Esophagus squamous epithelium (tissue), 5 donors: ENCODE results near the gene GHDC. TPM values are rescaled to one million over a fixed set of nuclear protein-coding genes. Genes with fewer than 3 reads are reported as not detected.

Experiments used
- DNase-seq: peaks from one replicate; lab custom pipeline; 2025; lab: John Stamatoyannopoulos, UW
- H3K27ac ChIP-seq, 4 donors: fragments of 200-600 bp; sonication (generic); one replicate each; pipeline ENCODE4 v1.5.1; 2016 to 2019; ENCODE audit warnings: mild to moderate bottlenecking in 1 of 4
- H3K27me3 ChIP-seq, 4 donors: fragments of 200-600 bp; sonication (generic); 1 replicate in 3 of 4; 2 replicates in 1 of 4; pipeline versions ENCODE4 v1.5.1 to v1.6.0; 2017 to 2021; ENCODE audit warnings: antibody characterized with exemption in 1 of 4
- H3K36me3 ChIP-seq, 3 donors: fragments of 200-600 bp; sonication (generic); one replicate each; pipeline ENCODE4 v1.5.1; 2016 to 2019
- H3K4me1 ChIP-seq, 3 donors: fragments of 200-600 bp; sonication (generic); one replicate each; pipeline ENCODE4 v1.5.1; 2017 to 2019
- H3K4me3 ChIP-seq, 4 donors: fragments of 200-600 bp; sonication (generic); 1 replicate in 3 of 4; 2 replicates in 1 of 4; pipeline ENCODE4 v1.5.1; 2016 to 2019; ENCODE audit warnings: mild to moderate bottlenecking in 2 of 4, moderate library complexity in 1 of 4
- H3K9me3 ChIP-seq, 3 donors: fragments of 200-600 bp; sonication (generic); one replicate each; pipeline ENCODE4 v1.5.1; 2016 to 2019
- POLR2A ChIP-seq, 4 donors: fragments of 450-650 bp; IDR thresholded peaks; one replicate each; pipeline ENCODE4 v1.6.1; 2017; ENCODE audit warnings: antibody characterized with exemption in 4 of 4, mild to moderate bottlenecking in 4 of 4, moderate library complexity in 3 of 4
- WGBS, 2 donors: methylation state at CpG; one replicate each; pipeline ENCODE4 v1.1.5; 2018; 5-methylcytosine and 5-hydroxymethylcytosine counted together
- intact Hi-C: fragments of 100-400 bp; cut with DNase I; formaldehyde crosslinking; loops from one replicate; pipeline ENCODE4 v1.15.0; 2022
- total RNA-seq, 4 donors: library from RNA; depleted of rRNA; stranded (reverse); fragments of >200 nt; gene quantifications; one replicate each; pipeline ENCODE4 v1.1.0, GENCODE V29; 2016
- TF ChIP-seq, protein P1 (sequence below), 6 experiments: fragments of 450-650 bp in 4 of 6; fragments of 200-600 bp in 2 of 6; sonication (generic) in 2 of 6; IDR thresholded peaks; one replicate each; pipeline ENCODE4 v1.5.1; 2016 to 2019; ENCODE audit warnings: antibody characterized with exemption in 6 of 6, mild to moderate bottlenecking in 4 of 6, moderate library complexity in 4 of 6
- donor health status: DM: yes; HTN: yes; CAD: no.

The GHDC gene
- total RNA-seq, 4 donors from 2014 or later, result 5.5 to 22.0 (median 13.1) TPM

DNA sequence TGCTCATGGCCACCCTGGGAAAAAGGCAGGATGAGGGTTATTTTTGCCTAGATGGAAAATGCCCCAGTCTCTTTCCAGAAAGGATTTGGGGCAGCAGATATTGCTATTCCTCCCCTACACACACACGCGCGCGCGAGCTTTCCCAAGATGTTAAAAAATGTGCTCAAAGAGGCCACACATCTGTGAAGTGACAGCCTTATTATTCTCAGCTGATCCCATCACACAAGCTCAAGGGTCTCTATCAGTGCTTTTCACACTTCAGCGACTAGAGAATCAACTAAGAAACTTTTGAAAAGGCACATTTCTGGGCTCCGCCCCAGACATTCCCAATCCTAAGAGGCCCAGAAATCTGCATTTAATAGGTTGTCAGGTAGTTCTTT is 33.8 kb downstream of the GHDC start:
- H3K27me3 ChIP-seq, result no peaks in the 10 kb centered on the region
- intact Hi-C loops, result no loop called here
- H3K4me3 ChIP-seq, result no peak overlapping the region
- DNase-seq, result no peak
- no peaks in the 10 kb centered on the region for H3K9me3 ChIP-seq
- H3K4me1 ChIP-seq, result peaks cover under 1 to 6% (median 3%) of the 10 kb centered on the region in 3 donors
- no peak overlapping the region for H3K27ac ChIP-seq
- WGBS, 2 donors, result 87 to 92% methylated on average over 4 to 7 of the region's 7 CpGs
- H3K36me3 ChIP-seq, result no peaks in the 10 kb centered on the region
- TF ChIP-seq POLR2A (IDR thresholded peaks at IDR 0.05), result no peak
- TF ChIP-seq, protein P1, sequence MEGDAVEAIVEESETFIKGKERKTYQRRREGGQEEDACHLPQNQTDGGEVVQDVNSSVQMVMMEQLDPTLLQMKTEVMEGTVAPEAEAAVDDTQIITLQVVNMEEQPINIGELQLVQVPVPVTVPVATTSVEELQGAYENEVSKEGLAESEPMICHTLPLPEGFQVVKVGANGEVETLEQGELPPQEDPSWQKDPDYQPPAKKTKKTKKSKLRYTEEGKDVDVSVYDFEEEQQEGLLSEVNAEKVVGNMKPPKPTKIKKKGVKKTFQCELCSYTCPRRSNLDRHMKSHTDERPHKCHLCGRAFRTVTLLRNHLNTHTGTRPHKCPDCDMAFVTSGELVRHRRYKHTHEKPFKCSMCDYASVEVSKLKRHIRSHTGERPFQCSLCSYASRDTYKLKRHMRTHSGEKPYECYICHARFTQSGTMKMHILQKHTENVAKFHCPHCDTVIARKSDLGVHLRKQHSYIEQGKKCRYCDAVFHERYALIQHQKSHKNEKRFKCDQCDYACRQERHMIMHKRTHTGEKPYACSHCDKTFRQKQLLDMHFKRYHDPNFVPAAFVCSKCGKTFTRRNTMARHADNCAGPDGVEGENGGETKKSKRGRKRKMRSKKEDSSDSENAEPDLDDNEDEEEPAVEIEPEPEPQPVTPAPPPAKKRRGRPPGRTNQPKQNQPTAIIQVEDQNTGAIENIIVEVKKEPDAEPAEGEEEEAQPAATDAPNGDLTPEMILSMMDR (IDR thresholded peaks at IDR 0.05), result no peak

- H3K9me3 ChIP-seq, result no peaks in the 10 kb centered on the region
- no peak for TF ChIP-seq POLR2A (IDR thresholded peaks at IDR 0.05)
- TF ChIP-seq, protein P1 (IDR thresholded peaks at IDR 0.05), result no peak
- no peak overlapping the region for H3K4me3 ChIP-seq
- intact Hi-C loops, result no loop called here
- peaks cover 5 to 11% (median 6%) of the 10 kb centered on the region in 3 donors for H3K4me1 ChIP-seq
- DNase-seq, result no peak
- WGBS, 2 donors, result 71 to 77% methylated on average over 4 to 7 of the region's 14 CpGs
- H3K27me3 ChIP-seq, result no peaks in the 10 kb centered on the region
- no peak overlapping the region for H3K27ac ChIP-seq
- H3K36me3 ChIP-seq, result no peaks in the 10 kb centered on the region
Observed at GRCh38 chr17:42159796-42160530, 34.3 kb downstream of the GHDC start.

- Histone ChIP-seq H3K4me3 (peak overlapping the region; percentile 97 to 99 (median 98)), H3K27ac (peak overlapping the region in 2 of 4 donors; percentile 93 to 94), H3K9me3 (no peaks in the 10 kb centered on the region), H3K27me3 (no peaks in the 10 kb centered on the region), H3K4me1 (peaks cover 21 to 48% (median 28%) of the 10 kb centered on the region in 3 donors), H3K36me3 (peaks cover 0 to 20% (median 0%) of the 10 kb centered on the region in 3 donors)
- DNase-seq, result no peak
- 46 to 53% methylated on average over 12 to 17 of the region's 17 CpGs for WGBS, 2 donors
- no peak for TF ChIP-seq POLR2A (IDR thresholded peaks at IDR 0.05)
- TF ChIP-seq, protein P1 (IDR thresholded peaks at IDR 0.05), result no peak
- intact Hi-C loops, result no loop called here
Observed at GRCh38 chr17:42155614-42156045, 38.7 kb downstream of the GHDC start.

DNA sequence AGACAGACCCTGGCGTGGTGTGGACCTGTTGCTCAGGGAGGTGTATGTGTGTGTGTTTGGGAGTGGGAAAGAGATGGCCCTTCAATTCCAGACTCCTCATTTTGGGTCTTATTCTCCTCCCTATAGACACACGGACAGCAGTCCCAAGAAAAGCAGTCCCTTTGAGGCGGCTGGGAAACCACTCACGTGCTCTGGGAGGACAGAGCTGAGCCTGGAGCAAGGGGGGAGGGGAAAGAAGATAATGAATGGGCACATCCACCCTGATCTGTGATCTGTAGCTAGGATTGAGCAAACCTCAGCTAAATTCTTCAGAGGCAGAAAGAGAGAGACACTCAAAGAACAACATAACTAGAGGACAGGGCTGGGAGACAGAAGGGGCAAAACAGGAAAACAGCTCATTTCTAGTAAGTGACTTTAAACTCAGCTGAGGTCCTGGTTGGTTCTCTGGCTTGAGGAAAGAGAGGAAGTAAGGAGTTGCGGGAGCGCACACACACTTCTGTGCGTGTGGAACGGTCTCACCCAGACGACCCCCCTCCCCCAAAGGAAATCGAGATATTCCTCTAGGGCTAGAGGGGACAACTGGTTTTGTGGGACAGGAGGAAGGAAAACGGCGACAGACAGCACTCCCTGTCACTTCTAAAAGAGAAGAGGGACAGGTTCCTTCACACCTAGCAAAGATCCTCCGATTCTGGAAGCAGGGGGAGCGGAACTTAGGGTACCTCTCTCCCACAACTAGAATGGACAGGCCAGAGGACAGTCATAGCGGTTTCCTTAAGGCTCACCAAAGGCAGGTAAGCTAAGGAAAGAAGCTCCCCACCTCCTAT is 40.2 kb downstream of the GHDC start:
- no peaks in the 10 kb centered on the region for H3K27me3 ChIP-seq
- H3K9me3 ChIP-seq, result no peaks in the 10 kb centered on the region
- H3K4me3 ChIP-seq, result peak overlapping the region; percentile 97 to 99 (median 98)
- H3K4me1 ChIP-seq, result peaks cover 21 to 52% (median 28%) of the 10 kb centered on the region in 3 donors
- H3K36me3 ChIP-seq, result peaks cover 0 to 32% (median 0%) of the 10 kb centered on the region in 3 donors
- no peak for TF ChIP-seq POLR2A (IDR thresholded peaks at IDR 0.05)
- TF ChIP-seq, protein P1 (IDR thresholded peaks at IDR 0.05), result no peak
- DNase-seq, result no peak
- intact Hi-C loops, result no loop called here
- WGBS, 2 donors, result 2 to 6% methylated on average over 14 to 15 of the region's 15 CpGs
- peak overlapping the region; percentile 92 to 94 (median 93) for H3K27ac ChIP-seq
